Lower lobe of right lung (tissue), 2 donors: ENCODE measurements around the gene SAP30. TPM values are rescaled to one million over a fixed set of nuclear protein-coding genes. Genes with fewer than 3 reads are reported as not detected.

ENCODE experiments used
- ATAC-seq, 2 donors: fragments of 200-7000 bp; cut with Tn5 transposase; one replicate each; pipeline ENCODE4 v1.9.1; 2020 to 2022; ENCODE audit warnings: mild to moderate bottlenecking in 2 of 2, moderate library complexity in 2 of 2
- DNase-seq: peaks from one replicate; pipeline ENCODE4 v3.0.0-alpha.2; 2020
- H3K27ac ChIP-seq: fragments of 200-600 bp; one replicate; pipeline ENCODE4 v1.8.0; 2022
- H3K27me3 ChIP-seq: fragments of 200-600 bp; one replicate; pipeline ENCODE4 v1.8.0; 2022; ENCODE audit warnings: low read depth
- H3K36me3 ChIP-seq: fragments of 200-600 bp; one replicate; pipeline ENCODE4 v1.8.0; 2022; ENCODE audit warnings: mild to moderate bottlenecking
- H3K4me1 ChIP-seq: fragments of 200-600 bp; one replicate; pipeline ENCODE4 v1.8.0; 2022
- H3K4me3 ChIP-seq: fragments of 200-600 bp; one replicate; pipeline ENCODE4 v1.8.0; 2022; ENCODE audit warnings: mild to moderate bottlenecking
- H3K9me3 ChIP-seq: fragments of 200-600 bp; one replicate; pipeline ENCODE4 v1.8.0; 2022
- CTCF ChIP-seq: fragments of 200-600 bp; IDR thresholded peaks from one replicate; pipeline ENCODE4 v1.8.0; 2022; ENCODE audit warnings: antibody characterized with exemption, mild to moderate bottlenecking
- intact Hi-C: fragments of 100-400 bp; cut with DNase I; formaldehyde crosslinking; loops from one replicate; pipeline ENCODE4 v1.11.0; 2022
- long read RNA-seq: library from polyadenylated mRNA; unstranded; transcript quantifications from one replicate; pipeline ENCODE4 v2.0.0, GENCODE V29; 2021
- total RNA-seq: library from RNA; stranded (reverse); fragmentation: NEBNext Ultra II Directional; extraction: Animal tissue kit (Norgen Biotek cat#: 25700); gene quantifications from one replicate; pipeline ENCODE4 v1.2.1, GENCODE V29; 2021
- donor health status: DM: no; HTN: yes; CAD: no; lungs with severe emphysema.

Gene SAP30
- 15.1 TPM for total RNA-seq
- long read RNA-seq, transcript SAP30-201 (4 exons, 1,108 nt): major isoform, 16 of 18 reads
- long read RNA-seq, partial matches to known transcripts: 1 of 18 reads
- long read RNA-seq, other reads (novel, unspliced or antisense): 1 of 18 reads

GRCh38 chr4:173370477-173371291 lies at the start of gene SAP30:
TSS of gene SAP30 (plus strand) at chr4:173370954. CDS start at chr4:173371183, 229 bp downstream.
- Histone ChIP-seq H3K9me3 (no peaks in the 10 kb centered on the region), H3K4me1 (peaks cover 25% of the 10 kb centered on the region), H3K27me3 (no peaks in the 10 kb centered on the region), H3K36me3 (no peaks in the 10 kb centered on the region), H3K27ac (peak within 1 kb of the TSS; percentile 92), H3K4me3 (peak within 1 kb of the TSS; percentile 83)
- TF ChIP-seq CTCF: no peak
- intact Hi-C loops: no loop called here
- DNase-seq (peak; percentile 99), ATAC-seq (peak; percentile 98)

GRCh38 chr4:173325007-173325736 lies 45.6 kb upstream of the SAP30 start:
- Histone ChIP-seq H3K27me3 (no peaks in the 10 kb centered on the region), H3K9me3 (no peaks in the 10 kb centered on the region), H3K27ac (no peak overlapping the region), H3K36me3 (peaks cover 56% of the 10 kb centered on the region), H3K4me1 (no peaks in the 10 kb centered on the region), H3K4me3 (no peak overlapping the region)
- TF ChIP-seq CTCF: no peak
- ATAC-seq: no peak
- no peak for DNase-seq
- intact Hi-C loops: no loop called here

DNA sequence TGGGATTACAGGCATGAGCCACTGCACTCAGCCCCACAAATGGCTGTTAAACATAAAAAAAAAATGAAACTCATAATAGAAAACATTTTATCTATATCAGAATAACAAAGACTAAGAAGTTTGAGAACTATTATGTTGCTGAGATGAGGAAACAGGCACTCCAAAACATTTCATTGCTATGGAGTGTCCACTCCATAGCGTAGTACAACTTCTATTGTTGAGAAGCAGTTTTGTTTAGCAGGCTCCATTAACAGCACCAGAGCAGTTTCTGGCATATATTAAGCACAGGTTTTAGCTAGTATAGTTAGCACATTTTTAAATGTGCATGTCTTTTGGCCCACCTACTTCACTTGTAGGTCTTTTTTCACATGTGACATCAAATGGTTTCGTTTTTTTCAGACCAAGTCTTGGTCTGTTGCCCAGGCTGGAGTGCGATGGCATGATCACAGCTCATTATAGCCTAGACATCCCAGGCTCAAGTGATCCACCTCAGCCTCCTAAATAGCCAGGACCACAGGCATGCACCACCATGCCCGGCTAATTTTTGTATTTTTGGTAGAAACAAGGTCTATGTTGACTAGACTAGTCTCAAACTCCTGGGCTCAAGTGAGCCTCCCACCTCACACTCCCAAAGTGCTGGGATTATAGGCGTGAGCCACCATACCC lies 42.4 kb upstream of the SAP30 start:
- no peak for TF ChIP-seq CTCF
- intact Hi-C loops: no loop called here
- no peak overlapping the region for H3K27ac ChIP-seq
- ATAC-seq (peak in 1 of 2 donors; percentile 52), DNase-seq (no peak)
- H3K4me3 ChIP-seq: no peak overlapping the region
- H3K4me1 ChIP-seq: peaks cover 19% of the 10 kb centered on the region
- no peaks in the 10 kb centered on the region for H3K9me3 ChIP-seq
- H3K36me3 ChIP-seq: peaks cover 63% of the 10 kb centered on the region
- no peaks in the 10 kb centered on the region for H3K27me3 ChIP-seq

- Histone ChIP-seq H3K27ac (no peak overlapping the region), H3K27me3 (no peaks in the 10 kb centered on the region), H3K4me1 (peaks cover 22% of the 10 kb centered on the region), H3K4me3 (no peak overlapping the region), H3K9me3 (no peaks in the 10 kb centered on the region), H3K36me3 (peaks cover 54% of the 10 kb centered on the region)
- TF ChIP-seq CTCF: no peak
- ATAC-seq (no peak), DNase-seq (no peak)
- intact Hi-C loops: no loop called here
These were observed 40.2 kb upstream of the SAP30 start for GRCh38 chr4:173330590-173330989.

GRCh38 chr4:173332021-173332487 lies 38.7 kb upstream of the SAP30 start:
- Histone ChIP-seq H3K27ac (peak overlapping the region; percentile 97), H3K4me1 (peaks cover 23% of the 10 kb centered on the region), H3K9me3 (no peaks in the 10 kb centered on the region), H3K27me3 (no peaks in the 10 kb centered on the region), H3K36me3 (peaks cover 41% of the 10 kb centered on the region), H3K4me3 (peak overlapping the region; percentile 85)
- TF ChIP-seq CTCF: no peak
- intact Hi-C loops: no loop called here
- ATAC-seq (no peak), DNase-seq (no peak)
